ENCODE results near the gene COX20.

DNA sequence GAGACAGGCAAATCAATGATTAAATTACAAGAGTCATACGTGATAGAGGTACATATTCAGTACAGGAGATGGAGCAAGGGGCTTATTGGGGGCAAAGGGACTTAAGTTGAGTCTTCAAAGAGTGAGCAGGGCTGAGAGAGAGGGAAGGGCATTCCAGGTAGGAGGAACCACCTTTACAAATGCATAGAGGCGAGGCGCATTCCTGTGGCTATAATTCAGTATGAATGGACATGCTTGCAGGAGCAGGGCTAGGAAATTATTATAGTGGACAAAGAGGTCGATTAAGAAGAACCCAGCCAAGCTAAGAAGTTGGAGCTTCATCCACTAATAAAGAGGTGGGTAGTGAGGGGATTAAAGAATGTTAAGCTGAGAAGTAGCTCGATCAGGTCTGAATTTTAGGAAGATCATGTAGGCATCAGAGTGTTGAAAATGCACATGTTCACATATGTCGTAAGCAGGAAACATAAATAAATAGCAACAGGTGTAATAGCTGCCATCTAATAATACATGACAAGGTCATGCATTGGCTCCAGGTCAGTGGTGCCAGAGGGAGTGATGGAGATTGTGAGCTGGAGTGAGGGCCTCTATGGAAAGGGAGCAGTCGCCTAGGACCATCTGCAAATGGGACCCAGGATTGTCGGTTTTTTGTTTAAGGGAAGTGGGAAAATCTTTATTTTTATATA is 40.9 kb downstream of the COX20 start:
- TF ChIP-seq, protein P1, sequence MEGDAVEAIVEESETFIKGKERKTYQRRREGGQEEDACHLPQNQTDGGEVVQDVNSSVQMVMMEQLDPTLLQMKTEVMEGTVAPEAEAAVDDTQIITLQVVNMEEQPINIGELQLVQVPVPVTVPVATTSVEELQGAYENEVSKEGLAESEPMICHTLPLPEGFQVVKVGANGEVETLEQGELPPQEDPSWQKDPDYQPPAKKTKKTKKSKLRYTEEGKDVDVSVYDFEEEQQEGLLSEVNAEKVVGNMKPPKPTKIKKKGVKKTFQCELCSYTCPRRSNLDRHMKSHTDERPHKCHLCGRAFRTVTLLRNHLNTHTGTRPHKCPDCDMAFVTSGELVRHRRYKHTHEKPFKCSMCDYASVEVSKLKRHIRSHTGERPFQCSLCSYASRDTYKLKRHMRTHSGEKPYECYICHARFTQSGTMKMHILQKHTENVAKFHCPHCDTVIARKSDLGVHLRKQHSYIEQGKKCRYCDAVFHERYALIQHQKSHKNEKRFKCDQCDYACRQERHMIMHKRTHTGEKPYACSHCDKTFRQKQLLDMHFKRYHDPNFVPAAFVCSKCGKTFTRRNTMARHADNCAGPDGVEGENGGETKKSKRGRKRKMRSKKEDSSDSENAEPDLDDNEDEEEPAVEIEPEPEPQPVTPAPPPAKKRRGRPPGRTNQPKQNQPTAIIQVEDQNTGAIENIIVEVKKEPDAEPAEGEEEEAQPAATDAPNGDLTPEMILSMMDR (IDR thresholded peaks at IDR 0.05) = no peak
- TF ChIP-seq POLR2A (IDR thresholded peaks at IDR 0.05) (no peak), EP300 (IDR thresholded peaks at IDR 0.05) (no peak)

All from ovary (tissue), 3 donors.